Ammon's horn (tissue), 1 donor: Measurements from ENCODE around the gene PLXNA1.

Source experiments
- DNase-seq: peaks from one replicate; pipeline ENCODE4 v3.0.0-alpha.2; 2016; ENCODE audit warnings: low spot score

Gene PLXNA1

DNA sequence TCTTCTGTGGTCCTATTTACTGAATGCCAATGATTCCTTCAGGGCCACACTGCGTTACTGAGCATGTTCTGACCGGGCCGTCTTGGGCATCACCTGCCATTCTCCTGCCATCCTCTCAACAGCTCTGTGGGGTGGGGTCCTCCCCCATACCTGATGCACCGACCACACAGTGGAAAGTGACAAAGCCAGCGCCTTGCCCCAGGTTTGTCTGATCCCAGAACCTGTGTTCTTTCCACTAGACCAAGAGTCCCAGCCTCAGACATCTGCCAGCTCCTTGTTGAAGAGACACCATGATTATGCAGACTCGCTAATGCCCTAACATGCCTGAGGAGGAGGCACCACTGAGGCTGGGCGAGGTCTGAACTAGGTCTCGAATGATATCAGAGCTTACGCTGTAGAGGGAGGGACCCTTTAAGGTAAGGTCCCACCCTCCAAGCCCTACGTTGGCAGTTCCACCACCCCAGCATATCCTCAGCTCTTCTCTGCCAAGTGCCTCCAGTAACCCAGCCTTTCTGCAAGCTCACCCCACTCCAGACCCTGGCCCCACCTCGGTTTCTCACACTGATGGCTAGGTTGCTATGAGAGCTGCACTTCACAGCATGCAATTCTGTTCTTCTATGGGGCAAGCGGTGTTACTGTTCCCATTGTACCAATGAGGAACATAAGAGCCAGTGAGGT, 29.8 kb upstream of the PLXNA1 start:
- DNase-seq, result no peak

DNA sequence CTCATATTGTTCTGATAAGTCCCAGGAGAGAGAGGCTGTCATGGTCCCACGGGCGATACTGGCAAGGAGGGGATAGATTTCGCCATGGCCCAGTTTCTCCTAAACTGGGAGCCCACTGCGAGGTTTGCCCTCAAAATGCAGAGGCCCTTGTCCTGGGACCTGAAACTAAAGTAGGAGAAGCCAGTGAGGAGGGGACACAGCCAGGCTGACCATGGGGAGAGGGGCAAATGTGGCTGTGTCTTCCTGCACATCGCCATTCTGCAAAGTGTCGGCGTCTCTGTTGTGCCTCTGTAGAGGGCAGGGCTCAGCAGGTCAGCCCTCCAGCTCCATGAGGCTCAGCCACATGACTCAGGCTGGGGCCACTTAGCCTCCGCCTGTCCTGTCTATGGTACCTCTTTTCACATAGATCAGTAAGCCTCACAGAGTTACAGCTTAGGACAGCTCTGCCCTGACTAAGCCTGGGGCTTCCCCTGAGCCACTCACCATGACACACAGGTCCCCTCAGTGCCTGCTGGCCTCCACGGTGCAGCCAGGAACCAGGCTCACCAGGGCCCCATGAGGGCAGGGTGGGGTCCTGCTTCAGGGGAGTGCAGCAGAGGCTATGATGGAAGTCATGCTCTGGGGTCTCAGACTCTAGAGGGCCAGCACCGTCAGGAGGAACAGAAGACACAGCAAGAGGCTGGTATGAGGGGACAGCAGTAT, 28.6 kb upstream of the PLXNA1 start:
- DNase-seq, result no peak

DNA sequence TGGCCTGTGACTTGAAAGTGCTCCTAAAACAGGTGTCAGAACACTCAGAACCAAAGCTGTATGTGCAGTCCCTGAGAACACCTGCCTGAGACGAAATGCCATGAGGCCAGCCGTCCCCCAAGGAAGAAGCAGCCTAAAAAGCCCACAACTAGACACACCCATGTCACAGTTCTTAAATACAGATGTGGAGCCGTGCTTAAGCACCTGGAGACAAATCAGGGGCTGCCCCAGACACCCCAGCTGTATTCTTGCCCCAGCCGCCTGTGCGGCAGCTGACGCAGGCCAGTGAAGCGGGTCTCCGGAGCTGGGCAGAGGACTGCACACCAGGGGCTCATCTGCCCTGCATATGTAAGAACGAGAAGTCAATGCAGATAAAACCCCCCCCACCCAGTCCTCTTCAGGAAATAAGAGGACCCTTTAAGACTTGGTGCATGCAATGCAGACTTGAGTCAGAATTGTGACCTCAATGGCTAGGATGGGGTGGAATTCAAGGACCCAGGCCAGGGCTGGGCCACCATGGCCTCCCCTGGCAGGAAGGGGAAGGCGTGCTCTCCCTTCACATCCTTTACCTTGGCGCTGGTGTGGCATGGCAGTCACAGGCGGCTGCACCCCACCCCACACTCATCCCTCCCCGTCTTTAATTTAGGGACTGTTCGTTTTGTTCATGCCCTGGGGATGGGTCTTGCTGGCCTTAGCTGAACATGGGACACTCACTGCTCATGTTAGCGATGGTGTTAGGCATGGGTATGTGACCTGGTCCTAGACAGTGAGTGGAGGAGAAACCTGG, 27.7 kb upstream of the PLXNA1 start:
- no peak for DNase-seq

DNA sequence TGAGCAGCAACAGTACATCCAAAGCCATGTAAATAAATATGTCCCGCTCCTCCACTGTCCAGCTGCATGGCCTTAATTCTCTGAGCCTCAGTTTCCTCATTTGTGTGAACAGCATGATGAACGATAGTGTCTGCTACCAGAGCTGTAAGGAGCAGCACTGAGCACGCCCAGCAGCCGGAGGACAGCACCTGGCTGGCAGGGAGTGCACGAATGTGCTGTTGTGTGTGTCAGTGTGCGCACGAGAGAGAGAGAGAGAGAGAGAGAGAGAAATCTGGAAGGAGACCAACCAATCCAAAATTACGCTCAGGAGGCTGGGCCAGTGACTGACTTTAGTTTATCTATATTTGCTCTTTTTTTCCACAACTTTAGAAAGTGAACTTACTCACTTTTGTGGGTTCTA, 26.6 kb upstream of the PLXNA1 start:
- DNase-seq, result no peak

DNA sequence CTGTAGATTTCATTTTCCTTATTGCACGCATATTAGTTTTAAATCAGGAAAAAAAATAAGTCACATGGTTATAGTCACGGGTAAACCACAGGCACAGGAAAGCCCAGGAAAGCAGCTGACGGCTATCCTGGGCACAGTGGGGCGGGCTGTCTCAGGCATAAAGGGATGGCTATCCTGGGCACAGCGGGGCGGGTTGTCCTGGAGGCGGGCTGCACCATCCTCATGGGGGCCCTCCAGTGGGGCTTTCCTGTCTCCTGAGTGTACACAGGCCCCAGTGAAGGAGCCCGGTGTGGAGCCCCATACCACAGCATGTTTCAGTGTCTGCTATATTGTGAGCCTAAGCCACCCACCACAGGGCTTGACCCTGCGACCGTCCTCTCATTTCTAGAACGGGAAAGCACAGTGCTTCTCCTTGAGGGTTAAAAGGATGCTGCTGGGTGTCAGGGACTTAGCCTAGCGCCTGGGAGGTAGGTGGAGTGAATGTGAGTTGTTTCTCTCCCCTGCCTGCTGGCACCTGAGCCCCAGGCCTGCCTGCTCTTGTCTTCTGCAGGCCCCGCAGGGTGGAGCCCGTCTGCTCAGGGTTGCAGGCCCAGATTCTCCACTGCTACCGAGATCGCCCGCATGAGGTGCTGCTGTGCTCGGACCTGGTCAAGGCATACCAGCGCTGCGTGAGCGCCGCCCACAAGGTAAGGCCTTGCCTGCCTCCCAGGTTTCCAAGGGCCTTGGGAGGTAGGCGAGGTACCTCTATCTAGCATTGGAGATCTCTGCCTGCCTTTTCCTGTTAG, 25.9 kb upstream of the PLXNA1 start:
- no peak for DNase-seq

DNA sequence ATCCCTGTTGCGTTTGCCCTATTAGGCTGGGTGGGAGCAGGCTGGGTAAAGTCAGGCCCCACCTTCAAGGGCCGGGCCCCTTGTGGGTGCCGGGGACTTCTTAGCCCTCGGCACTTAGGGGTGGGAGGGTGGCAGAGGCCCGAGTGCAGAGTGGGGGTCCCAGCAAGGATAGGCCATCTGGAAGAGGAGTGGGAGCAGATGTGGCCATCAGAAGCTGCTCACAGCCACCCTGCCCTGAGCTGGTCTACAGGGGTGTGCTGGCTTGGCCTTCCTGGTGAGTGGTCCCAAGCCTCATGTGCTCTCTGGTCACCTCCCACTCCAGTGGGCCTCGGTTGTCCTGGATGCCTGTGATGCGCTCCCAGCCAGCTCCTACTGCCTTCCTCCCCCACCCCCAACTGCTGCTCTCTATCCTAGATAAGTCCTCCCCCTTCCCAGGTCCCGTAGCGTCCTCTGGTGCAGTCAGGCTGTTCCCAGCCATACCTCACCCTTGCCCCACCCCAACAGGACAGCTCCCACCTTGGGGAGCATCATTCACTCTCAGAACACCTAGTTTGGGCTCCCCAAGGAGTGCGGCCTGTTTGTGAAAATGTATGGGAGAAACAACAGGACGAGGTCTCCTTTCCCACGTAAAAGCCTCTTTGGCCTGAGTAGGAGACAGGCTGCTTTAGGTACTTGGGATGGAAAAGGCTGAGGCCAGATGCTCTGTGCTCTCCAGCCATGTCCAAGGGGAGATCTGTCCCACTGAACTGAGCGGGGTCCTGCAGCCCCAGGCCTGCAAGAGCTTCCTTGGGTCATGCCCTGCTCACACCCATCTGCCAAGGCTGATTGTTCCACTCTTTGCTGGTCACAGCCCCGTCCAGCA, 24.9 kb upstream of the PLXNA1 start:
- no peak for DNase-seq

DNA sequence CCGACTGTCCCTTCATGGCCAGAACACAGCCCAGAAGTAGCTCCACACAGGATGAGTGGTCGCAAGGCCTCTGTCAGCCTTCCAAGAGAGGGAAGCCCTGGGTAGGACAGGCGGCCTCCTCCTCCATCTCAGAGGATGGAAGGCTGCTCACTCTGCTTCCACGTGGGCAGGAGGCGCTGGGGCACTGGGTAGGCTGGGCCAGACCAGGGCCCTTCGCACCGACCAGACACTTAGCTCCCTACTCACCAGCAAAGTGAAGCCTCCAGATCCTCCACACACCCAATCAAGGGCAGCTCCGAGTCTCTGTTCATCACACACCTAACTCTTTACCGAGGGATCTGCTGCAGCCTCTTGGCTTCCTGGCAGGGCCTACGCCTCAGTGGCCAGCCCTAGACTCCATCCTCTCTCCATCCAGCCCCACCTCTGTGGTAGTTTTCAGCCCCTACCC, 24.3 kb upstream of the PLXNA1 start:
- DNase-seq, result no peak

DNA sequence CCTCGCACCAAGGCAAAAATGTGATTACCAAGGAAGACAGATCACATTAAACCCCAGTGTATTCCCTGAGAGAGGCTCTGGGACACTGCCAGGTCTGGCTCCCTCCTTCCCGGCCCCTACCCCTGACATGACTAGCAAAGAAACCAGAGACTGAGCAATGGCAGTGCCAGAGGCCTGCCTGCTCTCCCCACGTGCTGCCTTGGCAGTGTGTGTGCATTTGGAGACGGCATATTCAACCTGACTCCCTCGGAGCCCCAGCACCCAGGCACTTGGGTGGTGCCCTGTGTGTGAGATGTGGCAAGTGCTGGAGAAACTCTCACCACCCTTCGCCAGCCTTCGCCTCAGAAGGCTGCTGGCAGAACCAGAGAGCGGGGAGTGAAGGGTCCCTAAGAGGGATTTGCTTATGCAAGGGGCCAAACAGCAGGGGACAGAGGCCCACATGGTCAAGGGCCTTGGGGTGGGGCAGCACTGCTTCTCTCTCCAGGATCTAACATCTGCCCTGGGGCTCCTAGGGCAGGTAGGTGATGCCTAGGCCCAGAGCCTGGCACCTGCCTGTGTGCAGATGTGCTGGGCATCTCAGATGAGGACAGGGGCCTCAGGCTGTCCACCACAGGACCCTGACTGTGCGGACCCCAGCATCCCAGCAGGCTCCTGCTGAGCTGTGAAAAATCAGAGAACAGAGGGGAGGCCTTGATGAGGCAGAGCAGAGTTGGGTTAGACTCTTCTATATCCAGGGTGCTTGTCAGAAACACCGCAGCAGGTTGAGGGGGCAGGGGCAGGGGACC, 23.6 kb upstream of the PLXNA1 start:
- DNase-seq, result no peak

DNA sequence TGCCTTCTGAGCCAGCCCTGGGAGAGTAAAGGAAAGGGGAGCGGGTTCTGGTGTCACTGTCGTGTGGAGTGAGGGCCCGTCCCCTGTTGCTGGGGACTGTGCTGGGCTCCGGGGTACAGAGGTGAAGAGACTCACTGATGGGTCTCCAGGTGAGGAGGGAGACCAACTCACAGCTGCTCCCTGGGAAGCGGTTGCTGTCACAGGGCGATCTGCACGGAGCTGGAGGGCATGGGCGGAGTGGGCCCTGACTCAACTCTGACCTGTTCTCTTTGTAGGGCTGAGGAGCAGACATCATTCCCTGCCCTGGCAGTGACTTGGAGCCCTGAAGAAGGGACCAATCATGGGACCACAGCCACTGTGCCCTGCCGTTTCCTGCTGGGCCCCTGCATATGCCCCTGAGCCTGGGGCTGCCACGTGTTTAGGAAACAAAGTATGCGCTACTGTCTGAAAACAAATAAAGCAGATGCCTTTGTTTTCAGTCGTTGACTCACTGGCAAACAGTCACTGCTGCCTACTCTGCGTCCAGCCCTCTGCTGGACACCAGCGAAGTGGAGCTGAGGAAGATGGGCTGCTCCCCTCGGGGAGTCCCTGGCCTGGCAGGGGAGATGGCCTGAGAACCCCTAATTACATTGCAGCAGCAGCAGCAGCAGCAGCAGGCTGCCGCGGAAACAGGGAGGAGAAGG, 22.9 kb upstream of the PLXNA1 start:
- peak; percentile 69 for DNase-seq

DNA sequence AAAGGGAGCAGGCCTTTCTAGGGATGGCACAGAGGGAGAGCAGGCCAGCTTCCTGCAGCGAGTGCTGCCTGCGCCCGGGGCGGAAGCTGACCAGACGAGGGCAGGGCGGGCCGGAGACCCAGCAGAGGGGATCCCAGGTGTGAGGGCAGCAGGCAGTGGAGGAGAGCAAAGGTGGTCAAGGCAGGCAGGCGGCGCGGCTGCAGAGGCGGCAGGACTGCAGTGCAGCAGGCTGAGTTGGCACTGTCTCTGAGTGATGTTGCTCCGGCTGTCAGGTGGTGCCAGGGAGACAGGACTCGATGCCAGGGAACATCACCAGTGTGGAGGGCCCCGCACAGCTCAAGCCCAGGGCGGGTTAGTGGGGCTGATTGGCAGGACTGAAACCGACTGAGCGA, 22.3 kb upstream of the PLXNA1 start:
- DNase-seq, result peak; percentile 54

DNA sequence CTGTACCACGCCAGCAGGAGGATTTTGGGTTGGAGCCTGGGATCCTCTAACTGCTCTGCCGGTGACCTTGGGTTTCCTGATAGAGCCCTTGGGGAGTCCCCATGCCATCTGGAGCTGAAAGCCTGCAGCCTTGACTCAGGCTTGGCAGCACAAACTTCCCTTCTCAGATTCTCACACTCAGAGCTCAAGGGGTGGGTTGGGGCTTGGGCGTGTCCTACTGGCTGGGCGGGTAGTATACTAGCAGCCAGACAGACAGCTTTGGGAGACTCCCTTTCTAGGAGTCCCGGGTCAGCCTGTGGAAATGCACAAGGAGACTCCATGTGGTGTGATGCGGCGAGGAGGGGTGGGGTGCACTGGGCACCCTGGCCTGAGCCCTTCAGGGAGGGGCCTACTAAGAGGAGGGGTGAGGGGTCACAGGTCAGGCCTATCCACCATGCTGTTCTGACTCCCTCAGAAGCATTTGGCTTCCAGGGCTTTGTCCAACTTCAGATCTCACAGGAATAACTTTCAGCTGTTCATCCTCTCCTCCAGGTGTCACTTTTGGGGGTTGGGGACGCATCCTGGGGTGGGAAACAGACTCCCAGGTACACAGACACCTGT, 21.6 kb upstream of the PLXNA1 start:
- DNase-seq, result no peak

DNA sequence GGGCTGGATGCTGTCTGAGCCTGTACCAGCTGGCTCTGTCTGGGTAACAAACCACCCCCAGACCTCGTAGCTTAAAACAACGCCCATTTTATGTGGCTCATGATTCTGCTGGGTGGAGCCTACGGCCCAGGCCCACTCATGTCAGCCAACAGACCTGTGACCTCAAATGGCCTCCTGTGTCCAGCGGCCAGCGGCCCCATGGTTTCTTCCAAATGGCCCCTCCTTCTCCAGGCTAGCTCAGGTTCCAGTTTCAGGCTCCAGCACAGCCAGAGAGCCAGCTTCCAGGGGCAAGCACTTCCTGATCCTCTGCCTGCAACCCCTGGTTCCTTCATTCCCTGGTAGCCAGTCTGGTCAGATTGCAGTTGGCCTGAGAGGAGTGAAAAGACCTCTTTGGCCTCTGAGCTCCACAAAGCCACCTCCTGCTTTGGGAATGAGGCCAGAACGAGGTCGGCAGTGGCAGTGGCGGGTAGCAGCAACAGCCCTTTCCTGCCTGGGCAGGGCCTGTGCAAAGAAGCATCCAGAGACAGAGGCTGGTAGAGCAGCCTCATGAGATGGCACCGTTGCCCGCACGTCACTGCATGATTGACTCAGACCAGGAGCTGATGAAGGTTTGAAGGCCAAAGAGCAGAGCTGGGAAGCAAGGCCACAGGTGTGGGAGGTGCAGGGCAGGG, 21.0 kb upstream of the PLXNA1 start:
- no peak for DNase-seq

DNA sequence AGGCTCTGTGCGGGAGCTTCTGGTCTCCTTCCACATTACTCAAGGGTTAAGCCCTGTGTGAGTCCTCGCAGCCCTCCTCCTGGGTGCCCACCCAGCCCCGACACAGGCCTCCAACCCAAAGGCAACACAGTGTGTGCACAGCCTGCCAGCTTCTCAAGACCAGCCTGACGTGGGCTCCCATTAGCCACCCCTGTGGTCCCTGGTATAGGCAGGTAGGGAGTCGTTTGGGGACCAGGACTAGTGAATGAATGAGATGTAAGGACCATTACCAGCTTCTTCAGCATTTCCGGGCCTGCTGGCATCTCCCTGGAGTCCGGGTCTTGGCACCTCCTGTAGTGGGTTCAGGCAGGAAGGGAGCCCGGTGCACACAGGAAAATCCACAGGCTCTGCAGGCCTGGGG, 20.2 kb upstream of the PLXNA1 start:
- DNase-seq, result no peak

DNA sequence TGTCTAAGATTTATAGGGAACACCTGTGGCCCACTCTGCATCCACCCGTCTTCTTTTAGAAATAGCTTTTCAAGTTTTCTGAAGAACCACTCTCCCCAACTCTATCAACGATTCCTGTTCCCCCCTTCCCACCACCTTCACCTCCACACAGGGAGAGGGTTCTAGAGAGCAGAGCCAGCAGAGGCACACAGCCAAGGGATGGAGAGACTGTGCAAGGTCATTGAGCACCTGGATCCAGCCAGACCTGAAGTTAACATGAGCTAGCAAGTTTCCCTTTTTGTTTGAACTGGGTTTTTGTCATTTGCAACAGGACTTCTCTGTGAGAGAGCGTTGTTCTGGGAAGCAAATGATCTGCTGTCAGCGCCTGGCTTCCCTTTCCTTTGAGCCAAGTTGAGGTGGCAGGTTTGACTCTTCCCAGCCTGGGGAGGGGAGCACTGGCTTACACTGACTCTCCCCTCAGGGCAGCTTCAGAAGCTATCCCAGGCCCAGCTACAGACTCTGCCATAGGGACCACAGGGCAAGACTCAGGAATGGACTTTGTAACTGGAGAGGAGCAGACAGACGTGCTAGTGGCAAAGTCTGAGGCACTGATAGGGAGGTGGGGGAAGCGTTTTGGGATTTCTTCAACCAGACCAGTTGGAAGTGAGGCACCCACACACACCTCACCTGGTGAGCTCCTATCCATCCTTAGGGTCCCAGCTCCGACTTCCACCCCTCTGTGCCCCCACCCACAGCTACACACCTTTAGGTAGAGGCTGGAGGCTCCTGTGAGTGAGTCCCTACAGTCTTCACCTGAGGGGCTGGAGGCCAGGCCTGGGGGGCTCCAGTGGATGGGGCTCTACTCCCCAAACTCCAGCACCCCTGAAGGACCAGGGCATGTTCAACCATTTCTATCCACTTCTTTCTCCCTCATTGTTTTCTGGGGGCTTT, 19.4 kb upstream of the PLXNA1 start:
- no peak for DNase-seq

DNA sequence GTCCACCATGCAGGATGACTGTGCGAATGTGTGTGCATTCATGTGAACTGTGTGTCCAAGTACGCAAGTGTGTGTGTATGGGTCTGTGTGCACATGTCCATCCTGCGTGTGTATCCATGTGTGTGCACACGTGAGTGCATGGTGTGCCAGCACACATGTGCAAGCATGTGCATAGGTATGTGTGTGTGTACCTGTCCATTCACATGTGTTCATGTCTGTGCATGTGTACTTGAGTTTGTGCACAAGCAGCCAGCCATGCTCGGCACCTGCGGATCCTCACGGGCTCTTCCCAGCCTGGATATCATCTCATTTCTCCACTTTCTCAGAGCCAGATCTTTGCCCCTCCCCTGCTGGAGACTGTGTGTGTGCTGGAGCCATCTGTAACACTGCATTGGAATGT, 18.7 kb upstream of the PLXNA1 start:
- DNase-seq, result no peak

DNA sequence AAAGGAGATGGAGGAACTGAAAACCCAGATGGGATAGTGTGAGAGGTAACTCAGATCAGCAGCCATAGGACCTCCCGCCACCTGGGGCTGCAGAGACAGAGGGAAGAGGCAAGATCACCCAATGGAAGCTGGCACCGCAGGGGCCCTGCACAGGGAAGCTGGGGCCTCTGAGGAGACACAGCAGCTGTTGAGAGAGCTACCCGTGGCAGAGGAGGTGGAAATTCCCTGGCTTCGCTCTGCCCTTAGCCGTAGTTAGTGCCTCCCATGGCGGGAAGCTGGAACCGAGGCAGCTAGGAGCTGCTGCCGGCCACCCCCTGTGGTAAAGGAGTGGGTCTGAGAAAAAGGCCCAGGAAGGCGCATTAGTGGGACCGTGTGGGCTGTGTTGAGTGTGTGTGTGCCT, 18.0 kb upstream of the PLXNA1 start:
- DNase-seq, result no peak

DNA sequence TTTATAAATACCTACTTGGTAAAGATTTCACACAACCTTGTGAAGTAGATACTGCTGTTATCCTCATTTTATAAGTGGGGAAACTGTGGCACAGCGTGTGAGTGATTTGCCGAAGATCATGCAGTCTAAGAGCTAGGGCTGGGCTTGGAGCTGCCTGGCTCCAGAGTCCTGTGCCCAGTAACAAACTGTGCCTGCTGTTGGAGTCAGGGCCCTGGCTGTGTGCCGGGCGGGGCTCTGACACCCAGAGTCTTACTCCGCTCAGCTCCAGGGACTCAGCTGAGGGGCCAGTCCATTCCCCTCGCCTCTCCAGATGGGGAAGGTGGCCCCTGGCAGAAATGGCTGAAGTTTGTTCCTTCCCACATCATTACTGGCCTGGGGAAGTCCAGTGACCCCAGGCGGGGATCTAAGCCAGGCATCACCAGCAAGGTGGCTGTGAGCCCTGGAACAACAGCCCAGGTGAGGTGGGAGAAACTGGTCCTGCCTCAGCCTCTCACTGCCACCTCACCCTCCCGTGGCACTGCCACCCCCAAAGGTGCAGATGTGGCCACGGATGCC, 17.3 kb upstream of the PLXNA1 start:
- no peak for DNase-seq

DNA sequence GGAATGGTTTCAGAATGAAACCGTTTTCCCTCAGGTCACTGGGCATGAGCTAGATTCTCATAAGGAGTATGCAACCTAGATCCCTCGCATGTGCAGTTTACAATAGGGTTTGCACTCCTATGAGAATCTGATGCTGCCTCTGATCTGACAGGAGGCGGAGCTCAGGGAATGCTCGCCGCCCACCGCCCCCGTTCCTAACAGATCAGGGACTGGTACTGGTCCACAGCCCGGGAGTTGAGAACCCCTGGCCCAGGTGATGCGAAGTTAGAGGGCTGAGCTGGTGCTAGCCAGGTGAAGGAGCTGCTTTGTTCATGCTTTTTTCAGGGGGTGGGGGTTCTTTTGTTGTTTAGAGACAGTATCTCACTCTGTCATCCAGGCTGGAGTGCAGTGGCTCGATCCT, 15.5 kb upstream of the PLXNA1 start:
- no peak for DNase-seq
